CD4-positive, CD25-positive, alpha-beta regulatory T cell (primary cell): ENCODE data around the gene CCT3. TPM values are rescaled to one million over a fixed set of nuclear protein-coding genes. Genes with fewer than 3 reads are reported as not detected.

ENCODE experiments used
- ATAC-seq, 2 donors: fragments of 150-1000 bp; cut with Tn5 transposase; one replicate each; pipeline ENCODE4 v1.10.0; 2021; ENCODE audit warnings: low read depth in 2 of 2, moderate number of reproducible peaks in 2 of 2, moderate library complexity in 1 of 2
- DNase-seq, 3 donors: peaks; one replicate each; pipeline versions ENCODE4 v3.0.0 to v3.0.0-alpha.2; 2012 to 2022; ENCODE audit warnings: mixed read lengths in 1 of 3
- H3K27ac ChIP-seq: one replicate; pipeline ENCODE4 v1.7.0; 2013; ENCODE audit warnings: mild to moderate bottlenecking, low read length; ENCODE audit not compliant: insufficient read depth, poor library complexity, severe bottlenecking
- H3K27me3 ChIP-seq: one replicate; pipeline ENCODE4 v1.7.0; 2013; ENCODE audit warnings: low read length; ENCODE audit not compliant: control insufficient read depth, insufficient read depth
- H3K36me3 ChIP-seq: one replicate; pipeline ENCODE4 v1.7.0; 2013; ENCODE audit warnings: mild to moderate bottlenecking, low read length, moderate library complexity; ENCODE audit not compliant: control insufficient read depth, insufficient read depth
- H3K4me1 ChIP-seq: 2 replicates; pipeline ENCODE4 v1.7.0; 2013; ENCODE audit warnings: mild to moderate bottlenecking, low read length; ENCODE audit not compliant: insufficient read depth, control insufficient read depth, poor library complexity, severe bottlenecking
- H3K4me3 ChIP-seq: one replicate; pipeline ENCODE4 v1.7.0; 2013; ENCODE audit warnings: low read depth, mild to moderate bottlenecking, low read length, moderate library complexity
- H3K9me3 ChIP-seq, 2 experiments: 1 replicate in 1 of 2; 2 replicates in 1 of 2; pipeline ENCODE4 v1.7.0; 2013; ENCODE audit warnings: low read length in 2 of 2, mild to moderate bottlenecking in 1 of 2, moderate library complexity in 1 of 2; ENCODE audit not compliant: control insufficient read depth in 2 of 2
- H3K27ac Mint-ChIP-seq, 3 donors: one replicate each; pipeline ENCODE4 v1.8.0; 2020 to 2022; ENCODE audit warnings: mild to moderate bottlenecking in 3 of 3, mixed read lengths in 3 of 3, moderate library complexity in 2 of 3
- H3K27me3 Mint-ChIP-seq: one replicate; pipeline ENCODE4 v1.8.0; 2022; ENCODE audit warnings: mild to moderate bottlenecking, mixed read lengths
- H3K36me3 Mint-ChIP-seq: one replicate; pipeline ENCODE4 v1.8.0; 2020; ENCODE audit warnings: mixed read lengths
- H3K4me1 Mint-ChIP-seq, 4 donors: one replicate each; pipeline ENCODE4 v1.8.0; 2020 to 2022; ENCODE audit warnings: mixed read lengths in 4 of 4, mild to moderate bottlenecking in 1 of 4
- H3K4me3 Mint-ChIP-seq, 4 donors: one replicate each; pipeline ENCODE4 v1.8.0; 2020 to 2022; ENCODE audit warnings: mild to moderate bottlenecking in 4 of 4, mixed read lengths in 4 of 4, moderate library complexity in 3 of 4
- H3K9me3 Mint-ChIP-seq, 7 donors: one replicate each; pipeline ENCODE4 v1.8.0; 2020 to 2022; ENCODE audit warnings: mixed read lengths in 7 of 7, mild to moderate bottlenecking in 3 of 7, moderate library complexity in 2 of 7
- polyA plus RNA-seq, 4 donors: library from polyadenylated mRNA; unstranded; fragments of 300-500 nt; fragmentation: Illumina TruSeq; gene quantifications; one replicate each; pipeline ENCODE4 v1.2.3, GENCODE V29; 2021
- total RNA-seq: library from RNA; stranded (reverse); gene quantifications from one replicate; pipeline ENCODE4 v1.2.3, GENCODE V29; 2022

Gene CCT3
- total and polyA plus RNA-seq, 5 donors from 2014 or later, result 84.5 to 214 (median 202) TPM

DNA sequence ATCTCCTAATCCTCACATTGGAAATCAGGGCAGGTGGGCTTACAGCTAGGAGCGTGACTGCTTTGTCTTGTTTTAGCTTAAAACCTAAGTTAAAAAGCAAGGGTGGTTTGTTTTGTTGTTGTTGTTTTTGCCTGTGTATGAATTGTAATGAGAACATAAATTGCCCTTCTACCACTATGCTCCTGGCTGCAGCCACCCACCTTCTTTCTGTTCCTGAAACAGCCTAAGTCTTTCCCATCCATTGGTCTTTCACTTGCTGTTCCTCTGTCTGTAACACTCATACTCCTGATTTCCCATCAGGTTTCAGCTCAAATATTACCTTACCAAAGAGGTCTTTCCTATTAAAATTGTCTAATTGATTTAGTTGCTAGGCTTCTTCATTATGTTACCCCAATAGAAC, 54.6 kb downstream of the CCT3 start:
- Histone ChIP-seq H3K4me3 (peak overlapping the region; percentile 97), H3K4me1 (peaks cover 28% of the 10 kb centered on the region), H3K27me3 (no peaks in the 10 kb centered on the region), H3K9me3 (no peaks in the 10 kb centered on the region), H3K27ac (no peak overlapping the region), H3K36me3 (peaks cover 12% of the 10 kb centered on the region)
- H3K27ac Mint-ChIP-seq, result peak overlapping the region in 2 of 3 donors; percentile 95 to 96
- peak overlapping the region; percentile 93 to 99 (median 98) for H3K4me3 Mint-ChIP-seq
- no peaks in the 10 kb centered on the region for H3K36me3 Mint-ChIP-seq
- DNase-seq, result no peak
- ATAC-seq, result no peak
- H3K27me3 Mint-ChIP-seq, result no peaks in the 10 kb centered on the region
- H3K9me3 Mint-ChIP-seq, result no peaks in the 10 kb centered on the region
- H3K4me1 Mint-ChIP-seq, result peaks cover 18 to 47% (median 30%) of the 10 kb centered on the region in 4 donors

DNA sequence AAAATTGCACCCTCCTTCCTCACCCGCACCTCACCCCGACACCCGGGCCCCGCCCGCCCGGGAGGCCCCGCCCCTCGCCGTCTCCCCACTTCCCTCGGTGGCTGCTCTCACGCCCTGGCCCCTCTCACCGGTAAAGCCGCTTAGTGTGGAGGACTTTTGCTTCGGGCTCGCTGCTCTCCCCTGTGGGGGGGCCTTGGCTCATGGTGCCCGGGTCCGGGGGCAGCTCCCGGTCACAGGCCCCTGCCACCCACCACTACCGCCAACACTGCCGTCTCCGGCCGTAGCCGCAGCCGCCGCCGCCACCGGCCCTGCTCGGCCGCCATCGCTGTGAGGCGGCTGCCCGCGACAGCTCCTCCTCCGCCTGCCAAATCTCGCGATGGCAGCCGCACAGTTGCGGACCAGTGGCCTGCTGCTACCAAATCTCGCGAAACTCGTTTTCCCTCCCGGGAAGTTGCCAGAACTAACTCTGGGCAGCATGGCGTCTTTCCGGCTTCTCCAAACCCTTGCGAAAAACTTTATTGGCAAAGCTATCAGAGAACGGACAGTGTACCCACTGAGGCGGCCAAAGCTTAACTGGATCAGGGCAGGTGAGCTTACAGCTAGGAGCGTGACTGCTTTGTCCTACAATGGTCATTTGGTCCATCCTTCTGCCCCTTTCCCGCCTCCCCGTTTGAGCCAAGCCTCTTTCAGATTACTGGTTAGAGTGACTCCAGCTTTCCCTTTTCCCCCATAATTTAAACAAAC, 55.4 kb downstream of the CCT3 start, which contains the start of gene SMG5:
Gene SMG5, minus strand, starts transcription at position 347 of the 744 bp plus-strand sequence. Its CDS starts 145 bp downstream, at position 202.
- H3K27me3 ChIP-seq, result no peaks in the 10 kb centered on the region
- peak within 1 kb of the TSS; percentile 90 for H3K27ac ChIP-seq
- Mint-ChIP-seq H3K27ac (peak within 1 kb of the TSS; percentile 95 to 97 (median 96)), H3K27me3 (no peaks in the 10 kb centered on the region), H3K9me3 (no peaks in the 10 kb centered on the region), H3K36me3 (peaks cover 7% of the 10 kb centered on the region), H3K4me3 (peak within 1 kb of the TSS; percentile 93 to 99 (median 98)), H3K4me1 (peaks cover 18 to 50% (median 30%) of the 10 kb centered on the region in 4 donors)
- peak; percentile 95 to 99 (median 98) for DNase-seq
- peaks cover 20% of the 10 kb centered on the region for H3K36me3 ChIP-seq
- ATAC-seq, result peak; percentile 95
- H3K9me3 ChIP-seq, result no peaks in the 10 kb centered on the region
- peaks cover 28% of the 10 kb centered on the region for H3K4me1 ChIP-seq
- H3K4me3 ChIP-seq, result peak within 1 kb of the TSS; percentile 97

- Mint-ChIP-seq H3K9me3 (no peaks in the 10 kb centered on the region), H3K27ac (peak overlapping the region; percentile 79 to 96 (median 82)), H3K4me3 (peak overlapping the region; percentile 93 to 99 (median 98)), H3K4me1 (peaks cover 18 to 50% (median 30%) of the 10 kb centered on the region in 4 donors), H3K36me3 (peaks cover 13% of the 10 kb centered on the region), H3K27me3 (no peaks in the 10 kb centered on the region)
- DNase-seq (peak in 1 of 3 donors; percentile 14), ATAC-seq (no peak)
- Histone ChIP-seq H3K36me3 (peaks cover 27% of the 10 kb centered on the region), H3K9me3 (no peaks in the 10 kb centered on the region), H3K27me3 (no peaks in the 10 kb centered on the region), H3K27ac (peak overlapping the region; percentile 90), H3K4me3 (peak overlapping the region; percentile 97), H3K4me1 (peaks cover 28% of the 10 kb centered on the region)
These were observed 56.2 kb downstream of the CCT3 start for GRCh38 chr1:156281693-156282478.

GRCh38 chr1:156281281-156281680, 56.8 kb downstream of the CCT3 start:
- H3K36me3 ChIP-seq, result peaks cover 31% of the 10 kb centered on the region
- Mint-ChIP-seq H3K27ac (peak overlapping the region; percentile 52 to 96 (median 82)), H3K4me1 (peaks cover 18 to 50% (median 30%) of the 10 kb centered on the region in 4 donors), H3K9me3 (no peaks in the 10 kb centered on the region), H3K27me3 (no peaks in the 10 kb centered on the region), H3K36me3 (peaks cover 17% of the 10 kb centered on the region), H3K4me3 (peak overlapping the region; percentile 93 to 99 (median 98))
- peak overlapping the region; percentile 97 for H3K4me3 ChIP-seq
- peak in 2 of 3 donors; percentile 14 to 36 for DNase-seq
- no peak for ATAC-seq
- H3K9me3 ChIP-seq, result no peaks in the 10 kb centered on the region
- no peaks in the 10 kb centered on the region for H3K27me3 ChIP-seq
- H3K4me1 ChIP-seq, result peaks cover 28% of the 10 kb centered on the region
- peak overlapping the region; percentile 90 for H3K27ac ChIP-seq

GRCh38 chr1:156279837-156280236, 58.3 kb downstream of the CCT3 start:
- no peaks in the 10 kb centered on the region for H3K9me3 Mint-ChIP-seq
- H3K27ac Mint-ChIP-seq, result peak overlapping the region in 2 of 3 donors; percentile 43 to 80
- peaks cover 18 to 50% (median 29%) of the 10 kb centered on the region in 4 donors for H3K4me1 Mint-ChIP-seq
- H3K4me3 Mint-ChIP-seq, result peak overlapping the region; percentile 26 to 99 (median 58)
- no peaks in the 10 kb centered on the region for H3K27me3 ChIP-seq
- no peak overlapping the region for H3K4me3 ChIP-seq
- peaks cover 19% of the 10 kb centered on the region for H3K36me3 Mint-ChIP-seq
- H3K4me1 ChIP-seq, result peaks cover 28% of the 10 kb centered on the region
- no peaks in the 10 kb centered on the region for H3K9me3 ChIP-seq
- DNase-seq (no peak), ATAC-seq (no peak)
- no peaks in the 10 kb centered on the region for H3K27me3 Mint-ChIP-seq
- H3K27ac ChIP-seq, result no peak overlapping the region
- peaks cover 41% of the 10 kb centered on the region for H3K36me3 ChIP-seq

- no peak overlapping the region for H3K27ac ChIP-seq
- Mint-ChIP-seq H3K9me3 (no peaks in the 10 kb centered on the region), H3K36me3 (peaks cover 40% of the 10 kb centered on the region), H3K27me3 (no peaks in the 10 kb centered on the region), H3K27ac (no peak overlapping the region), H3K4me3 (peak overlapping the region in 1 of 4 donors; percentile 12), H3K4me1 (peaks cover 11 to 28% (median 18%) of the 10 kb centered on the region in 4 donors)
- no peaks in the 10 kb centered on the region for H3K27me3 ChIP-seq
- ATAC-seq, result no peak
- no peaks in the 10 kb centered on the region for H3K9me3 ChIP-seq
- peaks cover 69% of the 10 kb centered on the region for H3K36me3 ChIP-seq
- no peak for DNase-seq
- no peak overlapping the region for H3K4me3 ChIP-seq
- H3K4me1 ChIP-seq, result peaks cover 16% of the 10 kb centered on the region
These were observed 61.1 kb downstream of the CCT3 start for GRCh38 chr1:156276966-156277381.

DNA sequence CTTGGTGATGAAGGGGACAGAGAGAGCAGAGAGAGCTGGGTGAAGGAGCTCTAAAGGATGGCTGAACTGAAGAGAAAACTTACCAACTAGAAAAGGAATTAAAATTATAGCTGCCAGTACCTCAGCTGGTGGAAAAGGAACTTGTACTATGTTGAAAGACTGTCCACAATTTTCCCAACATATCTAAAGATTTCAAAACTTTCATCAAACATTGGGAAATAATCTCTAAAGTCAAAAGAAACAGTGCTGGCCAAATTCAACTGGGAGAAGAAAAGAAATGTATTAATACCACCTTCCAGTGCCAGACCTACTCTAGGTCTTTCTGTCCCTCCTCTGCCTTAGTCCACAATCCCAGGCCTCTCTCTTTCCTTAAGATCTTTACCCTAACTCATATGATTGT, 61.6 kb downstream of the CCT3 start:
- peaks cover 42% of the 10 kb centered on the region for H3K36me3 Mint-ChIP-seq

More for the DNA sequence above, 61.6 kb downstream of the CCT3 start:
- ATAC-seq, result no peak
- Mint-ChIP-seq H3K27me3 (no peaks in the 10 kb centered on the region), H3K4me3 (no peak overlapping the region), H3K4me1 (peaks cover 11 to 24% (median 17%) of the 10 kb centered on the region in 4 donors), H3K9me3 (no peaks in the 10 kb centered on the region), H3K27ac (no peak overlapping the region)
- no peak for DNase-seq
- no peaks in the 10 kb centered on the region for H3K27me3 ChIP-seq
- H3K4me3 ChIP-seq, result no peak overlapping the region
- H3K27ac ChIP-seq, result no peak overlapping the region
- no peaks in the 10 kb centered on the region for H3K9me3 ChIP-seq
- H3K4me1 ChIP-seq, result peaks cover 11% of the 10 kb centered on the region
- H3K36me3 ChIP-seq, result peaks cover 73% of the 10 kb centered on the region
